ENCODE results near the gene RAB6C. TPM values are rescaled to one million over a fixed set of nuclear protein-coding genes. Genes with fewer than 3 reads are reported as not detected.
"Not testable (repeated sequence)": the region's sequence is repeated elsewhere in the genome, so short reads cannot be mapped to it uniquely, and the experiment has no call there.

RAB6C gene
- total and polyA plus RNA-seq, 7 experiments from 2014 or later, result 0.09 TPM; not detected in 6

DNA sequence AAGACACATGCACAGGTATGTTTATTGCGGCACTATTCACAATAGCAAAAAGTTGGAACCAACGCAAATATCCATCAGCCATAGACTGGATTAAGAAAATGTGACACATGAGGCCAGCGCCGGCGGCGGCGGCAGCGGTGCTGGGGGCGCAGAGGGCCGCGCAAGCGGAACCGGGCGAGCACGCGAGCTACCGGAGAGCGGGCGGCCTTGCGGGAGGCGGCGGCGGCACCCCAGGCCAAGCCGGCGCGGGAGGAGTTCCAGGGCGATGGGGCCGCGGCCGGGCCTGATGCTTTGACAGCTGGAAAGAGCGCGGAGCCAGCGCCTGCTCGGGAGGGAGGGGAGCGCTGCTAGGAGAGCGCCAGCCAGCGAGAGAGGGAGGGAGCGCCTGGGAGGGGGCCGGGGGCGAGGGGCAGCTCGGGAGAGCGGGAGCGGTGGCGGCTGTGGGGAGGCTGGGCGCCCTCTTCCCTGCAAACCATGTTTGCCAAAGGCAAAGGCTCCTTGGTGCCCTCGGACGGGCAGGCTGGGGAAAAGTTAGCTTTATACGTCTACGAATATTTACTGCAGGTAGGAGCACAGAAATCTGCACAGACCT lies 13.0 kb downstream of the RAB6C start:
- H3K36me3 Mint-ChIP-seq; intact Hi-C loops (cut with micrococcal nuclease); H3K27me3 ChIP-seq (ENCODE audit: control insufficient read depth in 2 of 2, insufficient read depth in 2 of 2, low read length in 2 of 2); H3K4me3 Mint-ChIP-seq; ATAC-seq; H3K9me3 Mint-ChIP-seq; H3K27ac Mint-ChIP-seq; H3K36me3 ChIP-seq (ENCODE audit: control insufficient read depth in 2 of 3, insufficient read depth in 3 of 3, low read length in 3 of 3); CTCF ChIA-PET; H3K4me1 Mint-ChIP-seq; POLR2A ChIA-PET; H3K27ac ChIP-seq (ENCODE audit: low read depth, low read length); H3K4me1 ChIP-seq (ENCODE audit: control insufficient read depth in 2 of 2, insufficient read depth in 2 of 2, low read length in 2 of 2); H3K9me3 ChIP-seq (ENCODE audit: control insufficient read depth in 2 of 3, low read length in 3 of 3); DNase-seq; H3K4me3 ChIP-seq (ENCODE audit: low read length): not testable (repeated sequence)
- peaks cover 43 to 70% (median 57%) of the 10 kb centered on the region in 5 donors for H3K27me3 Mint-ChIP-seq

DNA sequence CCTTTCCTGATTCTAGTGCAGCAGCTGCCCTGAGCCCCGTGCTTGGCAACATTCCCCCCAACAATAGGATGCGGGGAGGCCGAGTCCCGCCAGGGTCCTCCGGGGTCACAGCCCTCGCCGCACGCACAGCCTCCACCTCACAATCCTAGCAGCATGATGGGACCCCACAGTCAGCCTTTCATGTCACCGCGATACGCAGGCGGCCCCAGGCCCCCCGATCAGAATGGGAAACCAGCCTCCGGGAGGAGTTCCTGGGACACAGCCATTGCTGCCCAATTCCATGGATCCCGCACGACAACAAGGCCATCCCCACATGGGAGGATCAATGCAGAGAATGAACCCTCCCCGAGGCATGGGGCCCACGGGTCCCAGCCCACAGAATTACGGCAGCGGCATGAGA lies 13.7 kb downstream of the RAB6C start:
- H3K4me3 Mint-ChIP-seq; POLR2A ChIA-PET; H3K4me1 Mint-ChIP-seq; intact Hi-C loops (cut with micrococcal nuclease); H3K36me3 ChIP-seq (ENCODE audit: control insufficient read depth in 2 of 3, insufficient read depth in 3 of 3, low read length in 3 of 3); H3K36me3 Mint-ChIP-seq; H3K27ac ChIP-seq (ENCODE audit: low read depth, low read length); H3K4me3 ChIP-seq (ENCODE audit: low read length); CTCF ChIA-PET; ATAC-seq; DNase-seq; H3K27ac Mint-ChIP-seq; H3K4me1 ChIP-seq (ENCODE audit: control insufficient read depth in 2 of 2, insufficient read depth in 2 of 2, low read length in 2 of 2); H3K27me3 ChIP-seq (ENCODE audit: control insufficient read depth in 2 of 2, insufficient read depth in 2 of 2, low read length in 2 of 2); H3K9me3 ChIP-seq (ENCODE audit: control insufficient read depth in 2 of 3, low read length in 3 of 3): not testable (repeated sequence)
- Mint-ChIP-seq H3K9me3 (peaks cover 0 to 13% (median 4%) of the 10 kb centered on the region in 11 donors), H3K27me3 (peaks cover 39 to 73% (median 56%) of the 10 kb centered on the region in 5 donors)

DNA sequence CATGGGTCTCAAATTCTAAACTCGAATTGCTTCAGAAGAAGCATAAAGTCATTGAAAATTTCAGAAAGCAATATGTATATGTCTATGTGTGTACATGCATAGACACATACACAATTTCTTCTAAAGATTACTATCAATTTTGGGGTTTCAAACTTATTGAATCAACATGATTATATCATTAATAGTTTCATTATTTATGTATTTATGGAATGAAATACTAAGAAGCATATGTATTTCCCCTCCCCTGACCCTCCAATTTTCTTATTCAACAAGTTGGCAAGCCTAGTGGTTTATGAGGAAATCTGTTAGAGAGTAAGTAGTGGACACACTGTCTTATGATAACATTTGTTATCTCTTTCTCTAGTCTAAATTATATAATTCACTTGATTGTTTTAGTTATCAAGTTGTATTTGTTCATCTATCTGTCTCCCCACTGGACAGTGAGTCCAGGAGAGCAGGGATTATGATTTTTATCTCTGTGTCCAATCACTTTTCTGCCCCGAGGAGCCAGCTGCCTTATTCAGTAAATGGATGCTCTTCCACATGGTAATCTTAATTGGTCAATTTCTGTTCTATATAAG lies 17.3 kb downstream of the RAB6C start:
- H3K9me3 ChIP-seq (ENCODE audit: control insufficient read depth in 2 of 3, low read length in 3 of 3); POLR2A ChIA-PET; intact Hi-C loops (cut with micrococcal nuclease); H3K27ac Mint-ChIP-seq; H3K4me3 Mint-ChIP-seq; H3K4me1 Mint-ChIP-seq; H3K36me3 Mint-ChIP-seq; H3K4me3 ChIP-seq (ENCODE audit: low read length); ATAC-seq; CTCF ChIA-PET; H3K27ac ChIP-seq (ENCODE audit: low read depth, low read length); DNase-seq; H3K4me1 ChIP-seq (ENCODE audit: control insufficient read depth in 2 of 2, insufficient read depth in 2 of 2, low read length in 2 of 2); H3K27me3 ChIP-seq (ENCODE audit: control insufficient read depth in 2 of 2, insufficient read depth in 2 of 2, low read length in 2 of 2); H3K36me3 ChIP-seq (ENCODE audit: control insufficient read depth in 2 of 3, insufficient read depth in 3 of 3, low read length in 3 of 3): not testable (repeated sequence)
- peaks cover 0 to 24% (median 6%) of the 10 kb centered on the region in 11 donors for H3K9me3 Mint-ChIP-seq
- peaks cover 33 to 64% (median 37%) of the 10 kb centered on the region in 5 donors for H3K27me3 Mint-ChIP-seq

DNA sequence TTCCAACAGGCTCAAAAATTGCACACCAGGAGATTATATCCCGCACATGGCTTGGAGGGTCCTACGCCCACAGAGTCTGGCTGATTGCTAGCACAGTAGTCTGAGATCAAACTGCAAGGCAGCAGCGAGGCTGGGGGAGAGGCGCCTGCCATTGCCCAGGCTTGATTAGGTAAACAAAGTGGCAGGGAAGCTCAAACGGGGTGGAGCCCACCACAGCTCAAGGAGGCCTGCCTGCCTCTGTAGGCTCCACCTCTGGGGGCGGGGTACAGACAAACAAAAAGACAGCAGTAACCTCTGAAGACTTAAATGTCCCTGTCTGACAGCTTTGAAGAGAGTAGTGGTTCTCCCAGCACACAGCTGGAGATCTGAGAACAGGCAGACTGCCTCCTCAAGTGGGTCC lies 19.3 kb downstream of the RAB6C start:
- H3K4me1 ChIP-seq (ENCODE audit: control insufficient read depth in 2 of 2, insufficient read depth in 2 of 2, low read length in 2 of 2); H3K4me1 Mint-ChIP-seq; CTCF ChIA-PET; POLR2A ChIA-PET; H3K27ac ChIP-seq (ENCODE audit: low read depth, low read length); H3K27me3 ChIP-seq (ENCODE audit: control insufficient read depth in 2 of 2, insufficient read depth in 2 of 2, low read length in 2 of 2); H3K36me3 ChIP-seq (ENCODE audit: control insufficient read depth in 2 of 3, insufficient read depth in 3 of 3, low read length in 3 of 3); H3K4me3 ChIP-seq (ENCODE audit: low read length); ATAC-seq; intact Hi-C loops (cut with micrococcal nuclease); H3K4me3 Mint-ChIP-seq; DNase-seq; H3K27ac Mint-ChIP-seq; H3K36me3 Mint-ChIP-seq; H3K9me3 ChIP-seq (ENCODE audit: control insufficient read depth in 2 of 3, low read length in 3 of 3): not testable (repeated sequence)
- Mint-ChIP-seq H3K9me3 (peaks cover 0 to 24% (median 6%) of the 10 kb centered on the region in 11 donors), H3K27me3 (peaks cover 26 to 56% (median 29%) of the 10 kb centered on the region in 5 donors)

DNA sequence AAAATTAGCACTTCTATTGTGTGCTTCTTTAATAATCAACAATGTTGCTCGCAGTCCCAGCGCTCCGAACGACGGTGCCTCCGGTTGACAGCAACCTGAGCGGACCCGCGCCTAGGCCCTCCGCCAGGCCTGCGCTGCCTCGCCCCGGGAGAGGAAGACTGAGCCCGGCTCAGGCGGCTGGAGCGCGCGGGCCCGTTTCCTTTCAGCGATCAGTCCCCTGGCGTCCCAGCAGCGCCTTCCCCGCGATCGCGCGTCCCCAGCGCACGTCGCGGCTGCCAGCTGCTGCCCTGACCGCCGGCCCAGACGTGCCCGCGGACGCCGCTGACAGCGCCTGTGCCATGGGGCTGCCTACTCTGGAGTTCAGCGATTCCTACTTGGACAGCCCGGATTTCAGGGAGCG lies 26.4 kb downstream of the RAB6C start:
- H3K27me3 ChIP-seq (ENCODE audit: control insufficient read depth in 2 of 2, insufficient read depth in 2 of 2, low read length in 2 of 2); H3K36me3 Mint-ChIP-seq; H3K4me3 Mint-ChIP-seq; H3K4me3 ChIP-seq (ENCODE audit: low read length); H3K4me1 ChIP-seq (ENCODE audit: control insufficient read depth in 2 of 2, insufficient read depth in 2 of 2, low read length in 2 of 2); DNase-seq; H3K9me3 ChIP-seq (ENCODE audit: control insufficient read depth in 2 of 3, low read length in 3 of 3); intact Hi-C loops (cut with micrococcal nuclease); CTCF ChIA-PET; H3K27ac ChIP-seq (ENCODE audit: low read depth, low read length); ATAC-seq; POLR2A ChIA-PET; H3K9me3 Mint-ChIP-seq; H3K27ac Mint-ChIP-seq; H3K36me3 ChIP-seq (ENCODE audit: control insufficient read depth in 2 of 3, insufficient read depth in 3 of 3, low read length in 3 of 3); H3K4me1 Mint-ChIP-seq: not testable (repeated sequence)
- peaks cover 34 to 49% (median 43%) of the 10 kb centered on the region in 5 donors for H3K27me3 Mint-ChIP-seq

DNA sequence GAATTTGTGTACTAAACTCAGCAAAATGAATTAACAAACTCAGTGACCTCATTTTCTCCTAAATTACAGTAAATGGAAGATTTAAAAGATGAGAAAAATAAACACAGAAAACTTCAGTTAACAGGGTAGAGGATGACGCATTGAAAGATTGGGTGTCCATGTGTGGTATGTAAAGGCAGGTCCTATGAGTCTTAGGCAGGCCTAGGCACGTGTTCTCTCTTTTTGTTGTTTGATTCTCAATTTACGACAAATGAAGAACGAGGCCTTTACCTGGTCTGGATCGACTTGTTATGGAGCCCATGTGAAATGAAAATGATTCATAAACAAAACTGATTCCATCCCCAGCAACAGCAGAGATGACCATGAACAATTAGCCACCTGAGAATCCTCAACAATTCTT lies 37.2 kb downstream of the RAB6C start:
- H3K4me3 ChIP-seq (ENCODE audit: low read length); DNase-seq; ATAC-seq; H3K4me3 Mint-ChIP-seq; H3K27ac Mint-ChIP-seq; H3K27ac ChIP-seq (ENCODE audit: low read depth, low read length); POLR2A ChIA-PET; H3K9me3 ChIP-seq (ENCODE audit: control insufficient read depth in 2 of 3, low read length in 3 of 3); H3K36me3 ChIP-seq (ENCODE audit: control insufficient read depth in 2 of 3, insufficient read depth in 3 of 3, low read length in 3 of 3); intact Hi-C loops (cut with micrococcal nuclease); H3K27me3 ChIP-seq (ENCODE audit: control insufficient read depth in 2 of 2, insufficient read depth in 2 of 2, low read length in 2 of 2); H3K4me1 Mint-ChIP-seq; H3K4me1 ChIP-seq (ENCODE audit: control insufficient read depth in 2 of 2, insufficient read depth in 2 of 2, low read length in 2 of 2); CTCF ChIA-PET: not testable (repeated sequence)
- peaks cover 3 to 36% (median 28%) of the 10 kb centered on the region in 5 donors for H3K27me3 Mint-ChIP-seq
- H3K9me3 Mint-ChIP-seq, result peaks cover 0 to 28% (median 10%) of the 10 kb centered on the region in 11 donors
- H3K36me3 Mint-ChIP-seq, result peaks cover 0 to 13% (median 0%) of the 10 kb centered on the region in 5 donors

DNA sequence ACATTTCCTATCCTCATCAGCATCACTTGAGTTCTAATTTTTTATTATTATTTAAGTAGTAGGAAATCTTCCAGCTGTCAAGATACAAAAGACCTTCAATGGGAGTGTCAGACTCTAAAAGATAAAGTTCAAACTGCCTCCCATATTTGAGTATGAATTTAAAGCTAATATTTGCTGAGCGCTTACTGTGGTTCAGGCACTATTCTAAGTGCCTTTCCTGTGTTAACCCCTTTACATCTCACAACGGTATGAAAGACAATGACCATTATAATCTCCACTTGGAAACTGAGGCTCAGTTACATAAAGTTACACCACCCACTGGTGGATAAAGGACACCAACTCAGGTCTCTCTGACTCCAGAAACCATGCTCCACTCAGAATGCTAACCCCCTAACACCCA lies 39.9 kb downstream of the RAB6C start:
- Mint-ChIP-seq H3K27ac (no peak overlapping the region), H3K27me3 (peaks cover 0 to 27% (median 22%) of the 10 kb centered on the region in 5 donors), H3K36me3 (peaks cover 0 to 3% (median 0%) of the 10 kb centered on the region in 5 donors), H3K4me1 (no peaks in the 10 kb centered on the region), H3K4me3 (no peak overlapping the region), H3K9me3 (peaks cover 0 to 16% (median 9%) of the 10 kb centered on the region in 11 donors)
- no peaks in the 10 kb centered on the region for H3K4me1 ChIP-seq (ENCODE audit: control insufficient read depth in 2 of 2, insufficient read depth in 2 of 2, low read length in 2 of 2)
- H3K27me3 ChIP-seq (ENCODE audit: control insufficient read depth in 2 of 2, insufficient read depth in 2 of 2, low read length in 2 of 2), result no peaks in the 10 kb centered on the region
- no peaks in the 10 kb centered on the region for H3K9me3 ChIP-seq (ENCODE audit: control insufficient read depth in 2 of 3, low read length in 3 of 3)
- POLR2A ChIA-PET, result no interaction called here
- CTCF ChIA-PET, result no interaction called here
- DNase-seq (no peak), ATAC-seq (no peak)
- H3K27ac ChIP-seq (ENCODE audit: low read depth, low read length), result no peak overlapping the region
- intact Hi-C loops (cut with micrococcal nuclease), result no loop called here
- H3K36me3 ChIP-seq (ENCODE audit: control insufficient read depth in 2 of 3, insufficient read depth in 3 of 3, low read length in 3 of 3), result no peaks in the 10 kb centered on the region
- H3K4me3 ChIP-seq (ENCODE audit: low read length), result no peak overlapping the region
